ENCODE results near the gene S100Z. TPM values are rescaled to one million over a fixed set of nuclear protein-coding genes. Genes with fewer than 3 reads are reported as not detected.
A peak's percentile ranks its signal among the peaks of the same experiment; 100 is the strongest.
"Not testable (repeated sequence)": the region's sequence is repeated elsewhere in the genome, so short reads cannot be mapped to it uniquely, and the experiment has no call there.

The S100Z gene
- total RNA-seq = 0.99 and 1.1 TPM in 2 replicates

- H3K9me3 Mint-ChIP-seq = peaks cover 9% of the 10 kb centered on the region
- H3K4me3 Mint-ChIP-seq (ENCODE audit: low read depth) = peak within 1 kb of the TSS; percentile 62
- H3K27ac Mint-ChIP-seq = peak within 1 kb of the TSS; percentile 73
- peaks cover 15% of the 10 kb centered on the region for H3K36me3 Mint-ChIP-seq (ENCODE audit: low read depth)
- H3K27me3 Mint-ChIP-seq (ENCODE audit: low read depth) = no peaks in the 10 kb centered on the region
- peak; percentile 55 for DNase-seq (ENCODE audit: low spot score)
- peaks cover 32% of the 10 kb centered on the region for H3K4me1 Mint-ChIP-seq (ENCODE audit: low read depth)
- intact Hi-C loops (cut with micrococcal nuclease) = no loop called here
These were observed at the start of gene S100Z for GRCh38 chr5:76849419-76850291. Gene S100Z (plus strand): TSS chr5:76850014. CDS start chr5:76875360, 25,346 bp downstream.

DNA sequence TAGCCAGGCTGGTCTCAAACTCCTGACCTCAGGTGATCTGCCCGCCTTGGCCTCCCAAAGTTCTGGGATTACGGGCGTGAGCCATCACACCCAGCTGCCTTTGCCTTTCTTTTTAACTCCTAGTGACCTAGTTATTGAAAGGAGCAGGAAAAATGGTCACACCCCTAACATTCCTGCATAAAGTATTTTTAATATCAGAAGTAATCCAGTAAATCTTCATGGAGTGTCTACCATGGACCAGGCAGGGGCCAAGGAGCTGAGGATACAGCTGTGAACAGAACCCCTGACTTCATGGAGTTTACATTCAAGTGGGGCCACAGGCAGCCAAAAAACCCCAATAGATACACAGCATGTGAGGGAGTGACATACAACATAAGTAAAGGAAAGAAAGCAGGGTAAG is 49.2 kb upstream of the S100Z start:
- H3K27me3 Mint-ChIP-seq (ENCODE audit: low read depth) = peaks cover 9% of the 10 kb centered on the region
- intact Hi-C loops (cut with micrococcal nuclease) = no loop called here
- no peak overlapping the region for H3K4me3 Mint-ChIP-seq (ENCODE audit: low read depth)
- no peaks in the 10 kb centered on the region for H3K4me1 Mint-ChIP-seq (ENCODE audit: low read depth)
- H3K27ac Mint-ChIP-seq = no peak overlapping the region
- H3K9me3 Mint-ChIP-seq = no peaks in the 10 kb centered on the region
- no peaks in the 10 kb centered on the region for H3K36me3 Mint-ChIP-seq (ENCODE audit: low read depth)
- DNase-seq (ENCODE audit: low spot score) = no peak

DNA sequence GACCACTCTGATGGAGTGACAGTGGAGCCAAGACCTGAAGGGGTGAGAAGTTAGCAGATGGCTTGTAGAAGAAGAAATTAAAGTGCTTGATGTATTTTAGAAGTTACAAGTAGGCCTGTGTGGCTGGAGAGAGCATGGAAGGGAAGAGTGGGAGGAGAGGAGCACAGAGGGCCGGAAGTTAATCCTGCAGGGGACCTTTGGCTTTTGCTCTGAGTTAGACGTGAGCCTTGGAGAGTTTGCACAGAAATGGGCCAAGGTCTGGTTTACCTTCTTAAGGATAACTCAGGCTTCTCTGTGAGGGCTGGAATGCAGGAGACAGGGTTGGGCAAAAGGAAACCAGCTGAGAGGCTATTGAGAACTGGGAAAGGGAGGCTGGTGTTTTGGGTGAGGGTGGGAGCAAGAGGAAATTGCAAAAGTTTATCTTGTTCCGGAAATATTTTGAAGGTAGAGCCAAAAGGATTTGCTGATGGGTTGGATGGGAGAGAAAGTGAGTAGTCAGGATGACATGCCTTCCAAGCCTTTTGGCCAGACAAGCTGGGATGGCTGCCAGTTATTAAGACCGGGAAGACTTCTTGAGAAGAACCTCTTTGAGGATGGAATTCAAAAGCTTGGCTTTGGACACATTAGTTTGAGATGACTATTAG is 48.5 kb upstream of the S100Z start:
- Mint-ChIP-seq H3K9me3 (no peaks in the 10 kb centered on the region), H3K27ac (no peak overlapping the region), H3K4me3 (ENCODE audit: low read depth) (no peak overlapping the region), H3K4me1 (ENCODE audit: low read depth) (no peaks in the 10 kb centered on the region), H3K27me3 (ENCODE audit: low read depth) (peaks cover 9% of the 10 kb centered on the region), H3K36me3 (ENCODE audit: low read depth) (no peaks in the 10 kb centered on the region)
- no peak for DNase-seq (ENCODE audit: low spot score)
- intact Hi-C loops (cut with micrococcal nuclease) = no loop called here

GRCh38 chr5:76801803-76802195 is 48.0 kb upstream of the S100Z start:
- no peak for DNase-seq (ENCODE audit: low spot score)
- no peaks in the 10 kb centered on the region for H3K4me1 Mint-ChIP-seq (ENCODE audit: low read depth)
- H3K9me3 Mint-ChIP-seq = no peaks in the 10 kb centered on the region
- intact Hi-C loops (cut with micrococcal nuclease) = no loop called here
- peaks cover 9% of the 10 kb centered on the region for H3K27me3 Mint-ChIP-seq (ENCODE audit: low read depth)
- H3K4me3 Mint-ChIP-seq (ENCODE audit: low read depth) = no peak overlapping the region
- H3K27ac Mint-ChIP-seq = no peak overlapping the region
- no peaks in the 10 kb centered on the region for H3K36me3 Mint-ChIP-seq (ENCODE audit: low read depth)

- intact Hi-C loops (cut with micrococcal nuclease) = no loop called here
- H3K27ac Mint-ChIP-seq = no peak overlapping the region
- no peak for DNase-seq (ENCODE audit: low spot score)
- peaks cover 9% of the 10 kb centered on the region for H3K27me3 Mint-ChIP-seq (ENCODE audit: low read depth)
- H3K9me3 Mint-ChIP-seq = no peaks in the 10 kb centered on the region
- H3K36me3 Mint-ChIP-seq (ENCODE audit: low read depth) = no peaks in the 10 kb centered on the region
- no peak overlapping the region for H3K4me3 Mint-ChIP-seq (ENCODE audit: low read depth)
- no peaks in the 10 kb centered on the region for H3K4me1 Mint-ChIP-seq (ENCODE audit: low read depth)
These were observed 45.5 kb upstream of the S100Z start for GRCh38 chr5:76804266-76804665.

DNA sequence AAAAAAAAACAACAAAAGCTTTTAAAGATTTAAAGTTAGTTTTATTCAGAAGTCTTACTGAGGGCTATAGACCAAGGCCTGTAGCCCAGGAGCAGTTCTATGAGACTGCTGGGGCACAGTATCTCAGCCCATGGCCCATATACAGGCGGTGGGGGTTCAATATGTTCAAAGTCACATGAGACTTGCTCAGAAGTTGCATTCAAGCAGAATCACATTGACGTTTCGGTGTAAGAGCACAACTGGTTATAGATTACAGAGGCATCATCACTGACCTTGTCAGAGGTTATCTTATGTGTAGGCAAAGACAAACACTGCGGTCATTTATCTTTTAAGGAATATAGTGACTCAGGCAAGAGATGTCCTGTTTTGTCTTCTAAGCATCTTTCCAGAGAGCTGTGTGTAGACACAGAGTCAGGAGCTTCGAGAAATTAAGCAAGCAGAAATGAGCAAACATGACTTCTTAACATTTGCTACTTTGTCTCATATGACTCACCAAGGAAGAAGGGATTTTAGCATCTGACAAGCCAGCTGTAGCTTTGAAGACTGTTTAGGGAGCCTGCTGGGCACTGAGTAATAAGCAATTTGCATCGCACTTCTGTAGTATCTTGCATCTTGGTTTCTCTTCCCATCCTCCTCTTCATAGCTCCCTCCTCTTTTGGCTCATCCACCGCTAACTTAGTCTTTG is 43.9 kb upstream of the S100Z start:
- Mint-ChIP-seq H3K9me3 (no peaks in the 10 kb centered on the region), H3K4me1 (ENCODE audit: low read depth) (no peaks in the 10 kb centered on the region), H3K36me3 (ENCODE audit: low read depth) (no peaks in the 10 kb centered on the region), H3K4me3 (ENCODE audit: low read depth) (no peak overlapping the region), H3K27me3 (ENCODE audit: low read depth) (peaks cover 9% of the 10 kb centered on the region), H3K27ac (no peak overlapping the region)
- no peak for DNase-seq (ENCODE audit: low spot score)
- intact Hi-C loops (cut with micrococcal nuclease) = no loop called here

GRCh38 chr5:76807296-76807695 is 42.5 kb upstream of the S100Z start:
- intact Hi-C loops (cut with micrococcal nuclease) = no loop called here
- no peaks in the 10 kb centered on the region for H3K9me3 Mint-ChIP-seq
- no peak for DNase-seq (ENCODE audit: low spot score)

DNA sequence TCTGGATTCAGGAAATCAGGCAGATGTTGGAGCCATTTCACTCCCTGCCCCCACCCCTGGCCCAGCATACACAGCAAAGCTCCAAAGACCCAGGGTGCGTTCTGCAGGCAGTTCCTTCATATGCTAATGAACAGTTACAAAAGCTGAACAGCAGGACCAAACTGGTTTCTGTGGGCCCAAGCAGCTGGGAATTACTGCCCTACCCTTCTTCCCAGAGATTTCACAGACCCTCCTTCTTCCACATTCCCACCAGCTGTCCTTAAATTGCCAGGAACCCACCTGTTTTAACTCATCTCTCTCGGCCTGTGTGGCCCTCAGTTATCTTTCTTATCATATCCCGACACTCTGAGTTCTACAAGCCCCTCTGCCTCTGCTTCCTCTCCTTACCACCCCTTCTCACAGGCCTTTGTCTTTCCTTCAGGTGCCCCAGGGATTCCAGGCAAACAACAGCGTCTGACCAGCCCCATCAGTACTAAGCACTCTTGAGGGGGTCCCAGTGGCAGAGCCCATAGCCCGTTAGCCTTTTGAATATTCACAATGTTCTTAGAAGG is 41.6 kb upstream of the S100Z start:
- Mint-ChIP-seq H3K36me3 (ENCODE audit: low read depth) (no peaks in the 10 kb centered on the region), H3K27ac (no peak overlapping the region), H3K9me3 (no peaks in the 10 kb centered on the region), H3K4me3 (ENCODE audit: low read depth) (no peak overlapping the region), H3K4me1 (ENCODE audit: low read depth) (no peaks in the 10 kb centered on the region), H3K27me3 (ENCODE audit: low read depth) (peaks cover under 1% of the 10 kb centered on the region)
- DNase-seq (ENCODE audit: low spot score) = no peak
- intact Hi-C loops (cut with micrococcal nuclease) = no loop called here

More at GRCh38 chr5:76807296-76807695, 42.5 kb upstream of the S100Z start:
- Mint-ChIP-seq H3K4me1 (ENCODE audit: low read depth) (no peaks in the 10 kb centered on the region), H3K27ac (no peak overlapping the region), H3K27me3 (ENCODE audit: low read depth) (peaks cover 3% of the 10 kb centered on the region), H3K36me3 (ENCODE audit: low read depth) (no peaks in the 10 kb centered on the region), H3K4me3 (ENCODE audit: low read depth) (no peak overlapping the region)

GRCh38 chr5:76809141-76809540 is 40.7 kb upstream of the S100Z start:
- H3K27me3 Mint-ChIP-seq (ENCODE audit: low read depth) = peaks cover under 1% of the 10 kb centered on the region
- H3K27ac Mint-ChIP-seq = no peak overlapping the region
- H3K4me1 Mint-ChIP-seq (ENCODE audit: low read depth) = peaks cover 2% of the 10 kb centered on the region
- intact Hi-C loops (cut with micrococcal nuclease) = no loop called here
- no peak overlapping the region for H3K4me3 Mint-ChIP-seq (ENCODE audit: low read depth)
- H3K9me3 Mint-ChIP-seq = no peaks in the 10 kb centered on the region
- DNase-seq (ENCODE audit: low spot score) = no peak
- no peaks in the 10 kb centered on the region for H3K36me3 Mint-ChIP-seq (ENCODE audit: low read depth)

- H3K4me3 Mint-ChIP-seq (ENCODE audit: low read depth) = no peak overlapping the region
- H3K27me3 Mint-ChIP-seq (ENCODE audit: low read depth) = peaks cover 5% of the 10 kb centered on the region
- H3K36me3 Mint-ChIP-seq (ENCODE audit: low read depth) = no peaks in the 10 kb centered on the region
- peaks cover 4% of the 10 kb centered on the region for H3K4me1 Mint-ChIP-seq (ENCODE audit: low read depth)
- no peak for DNase-seq (ENCODE audit: low spot score)
- no peaks in the 10 kb centered on the region for H3K9me3 Mint-ChIP-seq
- H3K27ac Mint-ChIP-seq = no peak overlapping the region
- intact Hi-C loops (cut with micrococcal nuclease) = no loop called here
These were observed 39.6 kb upstream of the S100Z start for GRCh38 chr5:76810236-76810635.

DNA sequence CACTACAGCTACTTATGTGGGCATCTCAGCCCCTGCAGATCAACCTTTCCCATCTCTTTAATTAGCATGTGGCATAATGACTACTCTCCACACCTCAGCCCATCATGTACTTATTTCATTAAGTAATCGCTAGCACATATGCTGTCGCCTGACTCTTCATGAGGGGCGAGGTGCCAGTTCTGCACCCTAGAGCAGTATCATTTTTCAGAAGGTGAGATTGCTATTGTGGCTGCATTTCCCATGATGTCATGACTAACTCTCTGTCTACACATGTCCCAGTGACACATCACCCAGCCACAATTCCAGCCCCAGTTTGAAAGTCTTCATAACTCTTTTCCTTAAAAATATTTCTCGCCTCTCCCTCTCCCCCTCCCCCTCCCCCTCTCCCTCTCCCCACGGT is 38.6 kb upstream of the S100Z start:
- no peaks in the 10 kb centered on the region for H3K36me3 Mint-ChIP-seq (ENCODE audit: low read depth)
- H3K4me1 Mint-ChIP-seq (ENCODE audit: low read depth) = peaks cover 4% of the 10 kb centered on the region
- no peak overlapping the region for H3K4me3 Mint-ChIP-seq (ENCODE audit: low read depth)
- intact Hi-C loops (cut with micrococcal nuclease) = no loop called here
- no peaks in the 10 kb centered on the region for H3K9me3 Mint-ChIP-seq
- DNase-seq (ENCODE audit: low spot score) = no peak
- H3K27ac Mint-ChIP-seq = no peak overlapping the region
- peaks cover 14% of the 10 kb centered on the region for H3K27me3 Mint-ChIP-seq (ENCODE audit: low read depth)

DNA sequence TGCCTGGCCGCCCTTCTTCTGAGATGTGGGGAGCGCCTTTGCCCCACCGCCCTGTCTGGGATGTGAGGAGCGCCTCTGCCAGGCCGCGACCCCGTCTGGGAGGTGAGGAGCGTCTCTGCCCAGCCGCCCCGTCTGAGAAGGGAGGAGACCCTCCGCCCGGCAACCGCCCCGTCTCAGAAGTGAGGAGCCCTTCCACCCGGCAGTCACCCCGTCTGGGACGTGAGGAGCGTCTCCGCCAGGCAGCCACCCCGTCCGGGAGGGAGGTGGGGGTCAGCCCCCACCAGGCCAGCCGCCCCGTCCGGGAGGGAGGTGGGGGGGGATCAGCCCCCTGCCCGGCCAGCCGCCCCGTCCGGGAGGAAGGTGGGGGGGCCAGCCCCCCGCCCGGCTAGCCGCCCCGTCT is 37.6 kb upstream of the S100Z start:
- DNase-seq (ENCODE audit: low spot score); H3K9me3 Mint-ChIP-seq; intact Hi-C loops (cut with micrococcal nuclease); H3K4me3 Mint-ChIP-seq (ENCODE audit: low read depth); H3K4me1 Mint-ChIP-seq (ENCODE audit: low read depth); H3K27ac Mint-ChIP-seq; H3K36me3 Mint-ChIP-seq (ENCODE audit: low read depth): not testable (repeated sequence)
- peaks cover 23% of the 10 kb centered on the region for H3K27me3 Mint-ChIP-seq (ENCODE audit: low read depth)
